IPS DF 6.9 (cell line): ENCODE measurements around the gene ZNRF2.

ENCODE experiments used
- DNase-seq: peaks from one replicate; pipeline ENCODE4 v3.0.0-alpha.2; 2013; ENCODE audit warnings: low read depth, low spot score
- H3K27ac ChIP-seq: one replicate; pipeline ENCODE4 v1.5.1; 2013; ENCODE audit warnings: low read length, control low read depth
- H3K27me3 ChIP-seq: 2 replicates; pipeline ENCODE4 v1.6.1; 2013; ENCODE audit warnings: mild to moderate bottlenecking, low read length; ENCODE audit not compliant: control insufficient read depth, insufficient read depth
- H3K36me3 ChIP-seq: 2 replicates; pipeline ENCODE4 v1.6.1; 2013; ENCODE audit warnings: low read length; ENCODE audit not compliant: control insufficient read depth, insufficient read depth
- H3K4me1 ChIP-seq: 2 replicates; pipeline ENCODE4 v1.6.1; 2013; ENCODE audit warnings: low read length; ENCODE audit not compliant: control insufficient read depth, insufficient read depth
- H3K4me3 ChIP-seq: 2 replicates; pipeline ENCODE4 v1.5.1; 2013; ENCODE audit warnings: mild to moderate bottlenecking, low read length
- H3K9me3 ChIP-seq: 2 replicates; pipeline ENCODE4 v1.6.1; 2013; ENCODE audit warnings: low read length, inconsistent platforms; ENCODE audit not compliant: control insufficient read depth, insufficient read depth
- WGBS: extraction: QIAGEN DNeasy Blood & Tissue Kit; methylation state at CpG from one replicate; pipeline ENCODE4 v1.1.7; 2013; ENCODE audit warnings: mixed read lengths, missing lambda C conversion rate; ENCODE audit not compliant: insufficient read length, insufficient coverage; 5-methylcytosine and 5-hydroxymethylcytosine counted together

The ZNRF2 gene

DNA sequence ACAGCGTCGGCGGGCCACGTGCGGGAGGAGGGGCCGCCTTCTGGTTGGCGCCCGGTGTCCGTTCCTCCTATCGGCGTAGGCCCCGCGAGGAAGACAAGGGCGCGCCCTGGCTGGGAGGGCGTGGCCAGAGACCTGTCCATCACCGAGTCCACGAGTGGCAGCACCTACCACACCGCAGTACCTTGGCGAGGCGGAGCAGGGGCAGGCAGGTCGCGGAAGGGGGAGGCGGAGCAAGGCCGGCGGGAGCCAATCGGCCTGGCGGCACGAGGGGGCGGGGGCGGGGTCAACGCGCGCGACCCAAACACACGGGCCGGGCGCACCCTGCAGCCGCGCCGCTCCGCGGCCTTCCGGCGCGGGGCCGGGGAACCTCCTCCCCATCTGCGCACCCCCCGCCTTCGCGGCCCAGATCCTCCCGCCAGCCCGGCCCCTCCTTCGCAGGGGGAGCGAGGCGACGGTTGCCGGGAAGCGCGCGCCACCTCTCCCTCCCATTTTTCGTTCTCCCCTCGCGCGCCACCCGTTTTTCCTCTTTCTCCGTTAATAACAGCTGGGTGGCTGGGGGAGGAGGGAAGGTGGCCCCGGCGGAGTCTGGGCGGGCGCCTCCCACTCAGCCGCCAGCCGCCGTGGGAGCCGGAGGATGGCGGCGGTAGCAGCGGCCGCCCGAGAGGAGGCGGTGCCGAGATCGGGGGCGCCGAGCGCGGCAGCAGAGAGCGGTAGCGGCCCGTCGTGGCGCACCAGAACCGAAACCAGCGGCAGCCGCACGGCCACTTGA is at the start of gene ZNRF2:
Gene ZNRF2 (plus strand): TSS at position 300 of the 769 bp plus-strand sequence. CDS start 761 bp downstream, outside the sequence.
- Histone ChIP-seq H3K27me3 (no peaks in the 10 kb centered on the region), H3K9me3 (no peaks in the 10 kb centered on the region), H3K4me1 (no peaks in the 10 kb centered on the region), H3K27ac (no peak within 1 kb of the TSS), H3K4me3 (peak within 1 kb of the TSS; percentile 89), H3K36me3 (no peaks in the 10 kb centered on the region)
- no CpG with 5 or more reads among the region's 96 CpGs for WGBS
- peak; percentile 93 for DNase-seq

DNA sequence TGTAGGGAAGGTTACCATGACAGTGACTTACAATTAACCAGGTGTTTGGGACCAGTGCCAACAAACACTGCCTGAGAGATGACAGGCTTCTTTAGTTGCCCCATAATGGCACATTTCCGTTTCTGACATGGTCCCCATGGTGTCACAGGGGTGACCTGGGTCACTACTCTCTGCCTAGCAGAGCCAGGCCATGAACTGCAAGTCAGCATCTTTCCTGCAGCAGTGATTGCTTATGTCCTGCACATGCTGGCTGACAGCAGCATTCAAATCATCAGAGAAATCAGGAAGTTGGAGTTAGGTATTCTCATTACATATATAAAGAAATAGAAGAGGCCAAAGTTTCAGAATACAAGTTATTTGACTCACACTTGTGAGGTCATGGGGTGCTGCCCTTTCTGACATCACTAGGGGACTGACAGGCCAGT is 47.1 kb upstream of the ZNRF2 start:
- H3K4me1 ChIP-seq: no peaks in the 10 kb centered on the region
- no CpG with 5 or more reads among the region's 1 CpG for WGBS
- H3K36me3 ChIP-seq: no peaks in the 10 kb centered on the region
- no peak overlapping the region for H3K27ac ChIP-seq
- no peaks in the 10 kb centered on the region for H3K27me3 ChIP-seq
- H3K4me3 ChIP-seq: no peak overlapping the region
- no peaks in the 10 kb centered on the region for H3K9me3 ChIP-seq
- no peak for DNase-seq

DNA sequence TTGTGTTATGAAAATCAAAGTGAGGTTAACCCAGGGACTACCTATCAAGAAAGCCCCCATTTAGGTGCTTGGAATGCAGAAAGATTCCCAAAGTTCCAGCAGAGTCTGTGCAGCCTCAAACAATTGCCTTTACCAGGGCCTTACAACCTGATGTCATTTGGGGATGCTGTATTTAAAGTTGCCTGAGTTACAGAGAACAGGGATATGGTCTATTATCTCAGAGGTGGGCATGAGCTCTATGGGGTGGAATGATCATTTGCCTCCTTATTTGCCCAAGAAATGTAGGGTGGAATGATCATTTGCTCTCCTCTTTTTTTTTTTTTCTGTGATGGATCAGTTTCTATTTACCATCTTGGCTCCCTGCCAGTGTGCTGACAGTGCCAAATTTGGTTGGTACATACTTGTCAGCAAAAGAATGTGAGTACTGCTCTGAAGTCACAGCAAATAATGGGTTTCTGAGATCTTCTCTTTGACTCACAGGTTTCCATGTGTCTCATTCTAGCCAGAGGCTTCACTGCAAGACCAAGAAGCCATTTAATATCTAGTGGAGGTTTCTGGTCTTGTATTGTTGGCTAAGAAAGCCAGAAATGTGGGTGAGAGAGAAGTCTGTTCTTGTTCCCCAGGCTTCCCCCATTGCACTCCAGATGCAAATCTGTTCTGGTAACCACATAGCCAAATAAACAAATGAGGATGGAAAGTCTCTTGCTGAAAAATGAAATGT is 45.5 kb upstream of the ZNRF2 start:
- H3K4me3 ChIP-seq: no peak overlapping the region
- H3K4me1 ChIP-seq: no peaks in the 10 kb centered on the region
- H3K9me3 ChIP-seq: no peaks in the 10 kb centered on the region
- no peak overlapping the region for H3K27ac ChIP-seq
- H3K36me3 ChIP-seq: no peaks in the 10 kb centered on the region
- no peak for DNase-seq
- H3K27me3 ChIP-seq: no peaks in the 10 kb centered on the region

DNA sequence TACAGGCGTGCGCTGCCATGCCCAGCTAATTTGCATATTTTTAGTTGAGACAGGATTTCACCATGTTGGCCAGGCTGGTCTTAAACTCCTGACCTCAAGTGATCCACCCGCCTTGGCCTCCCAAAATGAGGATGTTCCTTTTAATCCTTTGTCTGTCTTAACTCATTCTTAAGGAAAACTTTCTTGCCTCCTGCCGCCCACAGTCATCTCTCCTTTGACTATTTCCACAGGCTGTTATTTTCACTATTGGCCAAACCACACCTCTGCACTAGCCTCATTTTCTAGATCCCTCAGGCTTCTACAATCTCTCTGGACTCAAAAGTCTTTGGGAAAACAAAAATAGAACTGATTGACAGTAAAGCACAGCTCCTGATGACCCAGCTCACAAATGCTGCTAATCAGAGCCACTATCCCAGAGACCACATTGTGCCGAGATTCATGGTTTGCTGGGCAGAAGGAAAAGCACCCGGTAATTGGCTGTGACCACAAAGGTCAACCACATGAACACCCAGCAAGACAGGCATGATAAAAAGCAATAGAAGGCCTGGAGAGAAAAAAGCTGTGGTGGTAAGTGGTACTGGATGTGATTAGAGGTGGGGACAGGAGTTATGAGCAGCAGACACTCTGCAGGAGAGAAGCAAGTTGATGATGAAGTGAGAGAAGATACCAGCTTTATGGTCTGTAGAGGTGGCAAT is 44.1 kb upstream of the ZNRF2 start:
- Histone ChIP-seq H3K4me1 (no peaks in the 10 kb centered on the region), H3K36me3 (no peaks in the 10 kb centered on the region), H3K4me3 (no peak overlapping the region), H3K9me3 (no peaks in the 10 kb centered on the region), H3K27me3 (no peaks in the 10 kb centered on the region), H3K27ac (no peak overlapping the region)
- no CpG with 5 or more reads among the region's 6 CpGs for WGBS
- no peak for DNase-seq

DNA sequence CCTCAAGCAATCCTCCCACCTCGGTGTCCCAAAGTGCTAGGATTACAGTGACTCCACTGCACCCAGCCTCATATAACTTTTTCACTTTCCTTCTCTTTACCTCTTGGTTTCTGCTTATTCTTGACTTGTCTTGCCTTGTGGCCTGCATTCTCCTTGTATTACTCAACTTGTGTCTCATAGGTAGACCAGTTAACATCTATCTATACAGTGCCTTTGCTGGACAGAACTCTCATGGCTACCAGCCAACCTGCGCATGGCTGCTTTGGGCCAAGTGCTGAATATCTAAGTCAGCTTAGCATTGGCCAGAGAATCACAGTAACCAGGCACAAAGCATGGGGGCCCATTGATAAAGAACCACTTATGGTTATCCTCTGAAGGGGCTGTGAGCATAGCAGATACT is 42.6 kb upstream of the ZNRF2 start:
- no peaks in the 10 kb centered on the region for H3K4me1 ChIP-seq

DNA sequence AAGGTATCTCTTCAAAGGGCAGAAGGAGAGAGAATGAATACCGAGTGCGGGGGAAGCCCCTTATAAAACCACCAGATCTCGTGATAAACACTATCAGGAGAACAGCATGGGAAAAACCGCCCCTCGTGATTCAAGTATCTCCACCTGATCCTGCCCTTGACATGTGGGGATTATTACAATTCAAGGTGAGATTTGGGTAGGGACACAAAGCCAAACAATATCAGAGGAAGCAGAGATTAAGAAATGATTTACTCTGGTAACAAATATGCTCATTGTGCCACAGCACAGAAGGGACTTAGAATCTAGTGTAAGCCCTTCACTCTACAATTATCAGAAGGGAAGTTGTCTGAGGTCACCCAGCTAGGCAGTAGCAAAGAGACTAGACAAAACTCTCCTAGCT is 40.1 kb upstream of the ZNRF2 start:
- Histone ChIP-seq H3K4me1 (no peaks in the 10 kb centered on the region), H3K27me3 (no peaks in the 10 kb centered on the region), H3K27ac (no peak overlapping the region), H3K9me3 (no peaks in the 10 kb centered on the region), H3K36me3 (no peaks in the 10 kb centered on the region), H3K4me3 (no peak overlapping the region)
- no peak for DNase-seq
- no CpG with 5 or more reads among the region's 5 CpGs for WGBS

More for the DNA sequence above, 42.6 kb upstream of the ZNRF2 start:
- no peaks in the 10 kb centered on the region for H3K36me3 ChIP-seq
- H3K4me3 ChIP-seq: no peak overlapping the region
- no peak for DNase-seq
- H3K27me3 ChIP-seq: no peaks in the 10 kb centered on the region
- WGBS: no CpG with 5 or more reads among the region's 2 CpGs
- H3K27ac ChIP-seq: no peak overlapping the region
- no peaks in the 10 kb centered on the region for H3K9me3 ChIP-seq

DNA sequence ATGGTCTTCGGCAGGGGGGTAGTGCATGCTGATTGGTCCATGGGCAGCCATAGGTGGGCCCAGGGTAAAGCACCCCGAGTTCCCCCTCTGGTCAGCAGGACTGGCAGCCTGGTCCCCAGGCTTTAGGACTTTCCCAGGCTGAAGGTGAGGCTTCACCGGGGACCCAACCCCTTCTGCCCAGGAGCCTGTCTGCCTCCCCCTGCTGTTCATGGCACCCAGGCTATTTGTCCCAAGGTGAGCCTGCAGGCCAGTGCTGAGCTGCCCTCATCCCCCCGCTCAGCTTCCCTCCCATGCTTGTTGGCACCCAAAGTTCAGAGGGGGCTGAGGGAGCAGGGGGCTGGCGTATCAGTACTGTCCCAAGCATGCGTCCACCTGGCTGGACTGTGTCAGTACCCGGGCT is 38.5 kb upstream of the ZNRF2 start:
- no peak for DNase-seq
- Histone ChIP-seq H3K27ac (no peak overlapping the region), H3K4me3 (no peak overlapping the region), H3K36me3 (no peaks in the 10 kb centered on the region), H3K4me1 (no peaks in the 10 kb centered on the region), H3K27me3 (no peaks in the 10 kb centered on the region), H3K9me3 (no peaks in the 10 kb centered on the region)
- no CpG with 5 or more reads among the region's 7 CpGs for WGBS

DNA sequence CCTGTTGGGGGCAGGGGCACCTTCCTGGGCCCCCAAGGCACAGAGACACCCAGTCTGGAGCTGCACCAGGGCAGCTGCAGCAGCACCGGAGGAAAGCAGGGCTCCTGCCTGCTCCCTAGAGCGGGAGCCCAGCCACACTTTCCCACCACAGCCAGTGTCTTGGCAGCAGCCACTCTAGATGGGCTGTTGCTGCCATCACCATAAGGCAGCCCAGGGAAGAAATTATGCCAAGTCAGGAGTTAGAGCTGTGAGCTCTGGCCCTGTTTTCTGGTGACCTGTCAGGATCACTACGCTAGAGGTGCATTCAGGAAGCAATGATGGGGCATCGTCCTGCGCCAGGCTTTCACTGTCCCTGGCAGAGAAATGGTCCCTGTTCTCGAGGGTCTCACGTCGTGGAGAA is 38.0 kb upstream of the ZNRF2 start:
- no peak for DNase-seq
- Histone ChIP-seq H3K36me3 (no peaks in the 10 kb centered on the region), H3K4me3 (no peak overlapping the region), H3K4me1 (no peaks in the 10 kb centered on the region), H3K27me3 (no peaks in the 10 kb centered on the region), H3K27ac (no peak overlapping the region), H3K9me3 (no peaks in the 10 kb centered on the region)
- no CpG with 5 or more reads among the region's 8 CpGs for WGBS

DNA sequence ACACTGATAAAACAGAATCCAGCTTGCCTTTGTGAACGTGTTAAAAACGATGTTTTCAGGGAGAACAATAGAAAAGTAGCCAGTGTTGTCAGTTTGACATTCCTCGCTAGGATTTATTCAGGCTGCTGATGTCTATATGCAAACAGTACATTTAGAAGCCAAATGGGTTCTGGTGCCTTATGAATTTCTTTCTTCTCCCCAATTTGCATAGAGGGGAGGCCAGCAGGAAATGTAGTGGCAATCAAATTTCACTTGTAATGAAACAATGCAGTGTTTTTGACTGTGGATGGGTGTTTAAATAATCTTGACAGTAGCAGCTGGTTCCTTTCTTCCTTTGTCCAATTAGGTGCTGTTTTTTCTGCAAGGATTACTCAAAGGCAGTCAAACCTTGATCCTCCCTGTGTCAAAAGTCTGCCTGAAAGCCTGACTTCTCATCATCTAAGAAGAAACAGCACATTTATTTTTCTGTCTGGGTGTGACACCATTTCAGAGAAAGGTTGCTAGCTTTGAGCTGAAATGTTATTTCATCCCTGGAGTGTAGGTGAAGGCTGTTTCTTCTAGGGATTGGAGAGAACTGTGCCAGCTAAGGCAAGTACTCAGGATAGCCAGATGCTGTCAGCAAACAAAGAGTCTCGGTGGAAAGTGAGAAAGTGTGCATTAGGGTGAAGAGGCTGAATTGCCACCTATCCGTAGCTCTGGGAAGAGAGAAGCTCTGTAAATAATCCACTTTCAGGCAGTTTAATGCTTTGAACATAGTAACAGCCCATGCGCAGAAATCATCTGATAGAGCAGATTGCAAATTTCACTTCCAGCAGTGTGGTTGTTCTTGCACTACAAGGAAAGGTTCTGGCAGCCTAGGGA is 36.6 kb upstream of the ZNRF2 start:
- WGBS: no CpG with 5 or more reads among the region's 6 CpGs
- H3K4me3 ChIP-seq: no peak overlapping the region
- H3K4me1 ChIP-seq: no peaks in the 10 kb centered on the region
- no peak for DNase-seq
- no peak overlapping the region for H3K27ac ChIP-seq
- no peaks in the 10 kb centered on the region for H3K9me3 ChIP-seq
- H3K27me3 ChIP-seq: no peaks in the 10 kb centered on the region
- no peaks in the 10 kb centered on the region for H3K36me3 ChIP-seq

DNA sequence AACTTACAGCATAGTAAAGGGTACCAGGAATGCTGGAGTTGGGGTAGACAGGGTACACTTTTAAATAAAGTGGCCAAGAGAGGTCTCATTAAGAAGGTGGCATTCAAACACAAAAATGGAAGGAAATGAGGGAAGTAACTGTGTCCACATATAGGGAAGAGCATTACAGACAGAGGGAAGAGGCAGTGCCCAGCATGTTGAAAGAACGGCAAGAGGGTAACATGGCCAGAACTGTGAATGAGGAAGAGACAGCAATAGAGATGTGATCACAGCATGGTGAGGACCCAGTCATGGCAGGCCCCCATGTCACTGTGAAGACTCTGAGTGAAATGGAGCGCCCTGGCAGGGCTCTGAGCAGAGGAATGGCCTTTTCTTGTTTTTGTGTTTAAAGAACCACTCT is 35.1 kb upstream of the ZNRF2 start:
- no peak overlapping the region for H3K27ac ChIP-seq
- H3K4me3 ChIP-seq: no peak overlapping the region
- H3K4me1 ChIP-seq: no peaks in the 10 kb centered on the region
- H3K27me3 ChIP-seq: no peaks in the 10 kb centered on the region
- WGBS: no CpG with 5 or more reads among the region's 2 CpGs
- DNase-seq: no peak
- no peaks in the 10 kb centered on the region for H3K36me3 ChIP-seq
- H3K9me3 ChIP-seq: no peaks in the 10 kb centered on the region
